Trophoblast cell (in vitro differentiated cells and primary cell): ENCODE results near the gene TECPR1.

Experiments used
- DNase-seq, 2 donors: peaks; one replicate each; pipeline ENCODE4 v3.0.0-alpha.2; 2016
- H2AFZ ChIP-seq: 2 replicates; pipeline ENCODE4 v1.6.1; 2013; ENCODE audit warnings: low read length, moderate library complexity, mild to moderate bottlenecking; ENCODE audit not compliant: insufficient read depth, poor library complexity
- H2AK5ac ChIP-seq: 2 replicates; pipeline ENCODE4 v1.6.1; 2013; ENCODE audit warnings: mild to moderate bottlenecking, low read length
- H2BK120ac ChIP-seq: 2 replicates; pipeline ENCODE4 v1.6.1; 2013; ENCODE audit warnings: low read length, mild to moderate bottlenecking, moderate library complexity; ENCODE audit not compliant: insufficient read depth, poor library complexity
- H2BK12ac ChIP-seq: 2 replicates; pipeline ENCODE4 v1.6.1; 2013; ENCODE audit warnings: mild to moderate bottlenecking, low read length, moderate library complexity
- H2BK5ac ChIP-seq: 2 replicates; pipeline ENCODE4 v1.6.1; 2013; ENCODE audit warnings: low read length, low read depth, moderate library complexity, mild to moderate bottlenecking; ENCODE audit not compliant: poor library complexity
- H3K14ac ChIP-seq: 2 replicates; pipeline ENCODE4 v1.6.1; 2013; ENCODE audit warnings: mild to moderate bottlenecking, low read length
- H3K18ac ChIP-seq: 2 replicates; pipeline ENCODE4 v1.6.1; 2013; ENCODE audit warnings: mild to moderate bottlenecking, low read length
- H3K23ac ChIP-seq: 2 replicates; pipeline ENCODE4 v1.6.1; 2013; ENCODE audit warnings: low read length
- H3K27ac ChIP-seq: 2 replicates; pipeline ENCODE4 v1.5.1; 2013; ENCODE audit warnings: low read depth, mild to moderate bottlenecking, inconsistent platforms, low read length, moderate library complexity
- H3K27me3 ChIP-seq: 2 replicates; pipeline ENCODE4 v1.6.1; 2013; ENCODE audit warnings: inconsistent platforms, mild to moderate bottlenecking, low read length, moderate library complexity; ENCODE audit not compliant: insufficient read depth
- H3K36me3 ChIP-seq, 2 experiments: 1 replicate in 1 of 2; 2 replicates in 1 of 2; pipeline ENCODE4 v1.6.1; 2013; ENCODE audit warnings: low read length in 2 of 2, mild to moderate bottlenecking in 2 of 2, moderate library complexity in 1 of 2; ENCODE audit not compliant: insufficient read depth in 2 of 2, control insufficient read depth in 1 of 2
- H3K4ac ChIP-seq: 2 replicates; pipeline ENCODE4 v1.6.1; 2013; ENCODE audit warnings: low read depth, mild to moderate bottlenecking, low read length, moderate library complexity
- H3K4me1 ChIP-seq, 2 experiments: 1 replicate in 1 of 2; 2 replicates in 1 of 2; pipeline ENCODE4 v1.6.1; 2013; ENCODE audit warnings: low read length in 2 of 2, mild to moderate bottlenecking in 2 of 2, moderate library complexity in 1 of 2; ENCODE audit not compliant: insufficient read depth in 2 of 2, control insufficient read depth in 1 of 2
- H3K4me2 ChIP-seq: 2 replicates; pipeline ENCODE4 v1.6.1; 2013; ENCODE audit warnings: inconsistent platforms, mild to moderate bottlenecking, low read length, moderate library complexity
- H3K4me3 ChIP-seq: 2 replicates; pipeline ENCODE4 v1.5.1; 2013; ENCODE audit warnings: mild to moderate bottlenecking, low read depth, low read length, inconsistent platforms
- H3K79me1 ChIP-seq: one replicate; pipeline ENCODE4 v1.6.1; 2013; ENCODE audit warnings: low read length
- H3K79me2 ChIP-seq: 2 replicates; pipeline ENCODE4 v1.6.1; 2013; ENCODE audit warnings: low read length, mild to moderate bottlenecking; ENCODE audit not compliant: control insufficient read depth, insufficient read depth, poor library complexity
- H3K9ac ChIP-seq: 2 replicates; pipeline ENCODE4 v1.6.1; 2013; ENCODE audit warnings: mild to moderate bottlenecking, low read length
- H3K9me3 ChIP-seq: 2 replicates; pipeline ENCODE4 v1.6.1; 2013; ENCODE audit warnings: low read depth, mild to moderate bottlenecking, control low read depth, inconsistent platforms, low read length; ENCODE audit not compliant: insufficient read depth
- H4K12ac ChIP-seq: 2 replicates; pipeline ENCODE4 v1.6.1; 2013; ENCODE audit warnings: low read depth, mild to moderate bottlenecking, low read length, moderate library complexity
- H4K8ac ChIP-seq: 2 replicates; pipeline ENCODE4 v1.6.1; 2013; ENCODE audit warnings: low read depth, mild to moderate bottlenecking, low read length, moderate library complexity
- H4K91ac ChIP-seq: one replicate; pipeline ENCODE4 v1.6.1; 2013; ENCODE audit warnings: low read depth, mild to moderate bottlenecking, low read length, moderate library complexity
- WGBS: extraction: QIAGEN DNeasy Blood & Tissue Kit; methylation state at CpG from one replicate; pipeline ENCODE4 v1.1.7; 2013; ENCODE audit warnings: missing lambda C conversion rate; ENCODE audit not compliant: insufficient read length, insufficient coverage; ENCODE audit errors: extremely low coverage; 5-methylcytosine and 5-hydroxymethylcytosine counted together

TECPR1 gene

GRCh38 chr7:98284335-98285036 is 32.5 kb upstream of the TECPR1 start:
- no CpG with 5 or more reads among the region's 20 CpGs for WGBS
- Histone ChIP-seq H3K18ac (peak overlapping the region; percentile 91), H3K27me3 (no peaks in the 10 kb centered on the region)

GRCh38 chr7:98283887-98284222 is 31.8 kb upstream of the TECPR1 start:
- Histone ChIP-seq H3K27ac (peak overlapping the region; percentile 86), H3K4me2 (peak overlapping the region; percentile 88), H3K79me1 (peaks cover 50% of the 10 kb centered on the region), H3K4me3 (peak overlapping the region; percentile 44), H2BK120ac (peak overlapping the region; percentile 49), H3K23ac (no peak overlapping the region), H3K18ac (peak overlapping the region; percentile 71), H4K12ac (peak overlapping the region; percentile 31), H2AK5ac (peak overlapping the region; percentile 87), H3K4ac (peak overlapping the region; percentile 88), H3K27me3 (no peaks in the 10 kb centered on the region), H4K8ac (peak overlapping the region; percentile 62), H2AFZ (no peak overlapping the region), H3K9me3 (no peaks in the 10 kb centered on the region), H3K14ac (peak overlapping the region; percentile 81), H2BK5ac (peak overlapping the region; percentile 65), H3K79me2 (peaks cover 55% of the 10 kb centered on the region), H3K9ac (no peak overlapping the region), H4K91ac (peak overlapping the region; percentile 41), H3K36me3 (peaks cover 23 to 35% of the 10 kb centered on the region in 2 experiments), H2BK12ac (peak overlapping the region; percentile 6), H3K4me1 (peaks cover 47 to 61% of the 10 kb centered on the region in 2 experiments)
- no CpG with 5 or more reads among the region's 8 CpGs for WGBS
- no peak for DNase-seq

More at GRCh38 chr7:98284335-98285036, 32.5 kb upstream of the TECPR1 start:
- Histone ChIP-seq H2BK5ac (peak overlapping the region; percentile 94), H3K4me3 (no peak overlapping the region), H3K27ac (peak overlapping the region; percentile 86), H3K9me3 (no peaks in the 10 kb centered on the region), H2AFZ (peak overlapping the region; percentile 8), H3K4me2 (peak overlapping the region; percentile 88), H2BK12ac (peak overlapping the region; percentile 3), H3K14ac (peak overlapping the region; percentile 96), H3K4me1 (peaks cover 47 to 63% of the 10 kb centered on the region in 2 experiments), H3K4ac (peak overlapping the region; percentile 88), H3K36me3 (peaks cover 28 to 38% of the 10 kb centered on the region in 2 experiments), H3K23ac (no peak overlapping the region), H4K91ac (peak overlapping the region; percentile 90), H4K12ac (no peak overlapping the region), H2AK5ac (peak overlapping the region; percentile 31), H3K9ac (no peak overlapping the region), H2BK120ac (peak overlapping the region; percentile 49), H4K8ac (peak overlapping the region; percentile 84), H3K79me2 (peaks cover 55% of the 10 kb centered on the region), H3K79me1 (peaks cover 50% of the 10 kb centered on the region)
- peak; percentile 91 to 92 for DNase-seq

- H3K14ac ChIP-seq, result peak overlapping the region; percentile 81
- H3K4ac ChIP-seq, result peak overlapping the region; percentile 88
- DNase-seq, result peak in 1 of 2 donors; percentile 55
- H4K91ac ChIP-seq, result peak overlapping the region; percentile 41
- peak overlapping the region; percentile 0 for H2BK120ac ChIP-seq
- H3K4me3 ChIP-seq, result peak overlapping the region; percentile 44
- H3K23ac ChIP-seq, result no peak overlapping the region
- peak overlapping the region; percentile 65 for H2BK5ac ChIP-seq
- peaks cover 55% of the 10 kb centered on the region for H3K79me2 ChIP-seq
- peaks cover 21 to 33% of the 10 kb centered on the region in 2 experiments for H3K36me3 ChIP-seq
- peak overlapping the region; percentile 86 for H3K27ac ChIP-seq
- H3K9ac ChIP-seq, result peak overlapping the region; percentile 59
- H3K9me3 ChIP-seq, result no peaks in the 10 kb centered on the region
- H3K4me2 ChIP-seq, result peak overlapping the region; percentile 88
- peak overlapping the region; percentile 62 for H4K8ac ChIP-seq
- no CpG with 5 or more reads among the region's 19 CpGs for WGBS
- H3K4me1 ChIP-seq, result peaks cover 47 to 61% of the 10 kb centered on the region in 2 experiments
- H3K79me1 ChIP-seq, result peaks cover 50% of the 10 kb centered on the region
- no peaks in the 10 kb centered on the region for H3K27me3 ChIP-seq
- peak overlapping the region; percentile 87 for H2AK5ac ChIP-seq
- peak overlapping the region; percentile 31 for H4K12ac ChIP-seq
- H2AFZ ChIP-seq, result no peak overlapping the region
- H2BK12ac ChIP-seq, result peak overlapping the region; percentile 6
- peak overlapping the region; percentile 71 for H3K18ac ChIP-seq
These were observed 31.3 kb upstream of the TECPR1 start for GRCh38 chr7:98283127-98283886.

DNA sequence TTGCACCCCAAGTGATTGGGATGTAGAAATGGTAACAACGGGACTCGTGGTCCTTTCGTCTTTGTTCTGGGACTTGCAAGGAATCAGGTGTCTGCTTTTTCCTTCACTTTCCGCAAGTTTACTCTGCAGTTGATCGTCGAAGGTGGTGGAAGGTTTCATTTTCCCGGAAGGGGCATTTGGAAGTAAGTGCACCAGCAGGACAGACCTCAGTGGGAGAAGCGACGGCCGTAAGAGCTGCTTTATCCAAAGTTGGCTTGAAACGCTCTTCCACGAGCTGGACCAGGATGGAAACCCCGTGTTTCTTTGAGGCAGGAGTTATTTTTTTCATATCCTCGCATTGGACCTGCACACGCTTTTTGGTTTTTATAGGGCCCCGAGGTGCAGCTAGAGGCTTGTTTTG is 30.7 kb upstream of the TECPR1 start:
- Histone ChIP-seq H2AK5ac (peak overlapping the region; percentile 97), H3K9me3 (no peaks in the 10 kb centered on the region)
- no CpG with 5 or more reads among the region's 16 CpGs for whole genome bisulfite sequencing

More for the DNA sequence above, 30.7 kb upstream of the TECPR1 start:
- Histone ChIP-seq H4K12ac (peak overlapping the region; percentile 10), H3K23ac (no peak overlapping the region), H3K14ac (peak overlapping the region; percentile 93), H3K27ac (peak overlapping the region; percentile 86), H3K18ac (peak overlapping the region; percentile 87), H3K4me1 (peaks cover 47 to 55% of the 10 kb centered on the region in 2 experiments), H3K4me3 (peak overlapping the region; percentile 79), H3K4ac (peak overlapping the region; percentile 88), H2BK5ac (peak overlapping the region; percentile 89), H3K79me1 (peaks cover 49% of the 10 kb centered on the region), H3K27me3 (no peaks in the 10 kb centered on the region), H3K9ac (peak overlapping the region; percentile 62), H3K36me3 (peaks cover 15 to 27% of the 10 kb centered on the region in 2 experiments), H2BK120ac (peak overlapping the region; percentile 80), H3K4me2 (peak overlapping the region; percentile 88), H4K91ac (peak overlapping the region; percentile 59), H2AFZ (no peak overlapping the region), H3K79me2 (peaks cover 54% of the 10 kb centered on the region), H2BK12ac (no peak overlapping the region), H4K8ac (no peak overlapping the region)
- no peak for DNase-seq
